GM19043 (cell line): ENCODE data around the gene FAM156B.
A peak's percentile ranks its signal among the peaks of the same experiment; 100 is the strongest.
"Not testable (repeated sequence)": the region's sequence is repeated elsewhere in the genome, so short reads cannot be mapped to it uniquely, and the experiment has no call there.

ENCODE experiments used
- ATAC-seq: cut with Tn5 transposase; IDR thresholded peaks from one replicate; pipeline ENCODE4 v1.9.1; 2021; ENCODE audit warnings: low read depth; ENCODE audit not compliant: unreplicated experiment

The FAM156B gene

DNA sequence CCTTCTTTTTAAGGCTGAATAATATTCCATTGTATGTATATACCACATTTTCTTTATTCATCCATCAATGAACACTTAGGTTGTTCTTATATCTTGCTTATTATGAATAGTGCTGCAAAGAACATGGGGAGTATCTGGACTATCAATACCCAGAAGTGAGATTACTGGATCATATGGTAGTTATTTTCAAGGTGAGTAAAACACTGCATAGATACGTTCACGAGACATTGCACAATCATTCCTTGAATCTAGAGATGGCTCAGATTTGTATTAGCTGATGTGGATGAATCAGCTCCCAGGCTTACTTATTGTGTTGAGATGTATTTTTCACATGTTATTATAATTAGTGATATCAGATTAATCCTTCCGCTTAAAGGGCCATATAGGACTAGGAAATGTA, 17.6 kb downstream of the FAM156B start:
- not testable (repeated sequence) for ATAC-seq

DNA sequence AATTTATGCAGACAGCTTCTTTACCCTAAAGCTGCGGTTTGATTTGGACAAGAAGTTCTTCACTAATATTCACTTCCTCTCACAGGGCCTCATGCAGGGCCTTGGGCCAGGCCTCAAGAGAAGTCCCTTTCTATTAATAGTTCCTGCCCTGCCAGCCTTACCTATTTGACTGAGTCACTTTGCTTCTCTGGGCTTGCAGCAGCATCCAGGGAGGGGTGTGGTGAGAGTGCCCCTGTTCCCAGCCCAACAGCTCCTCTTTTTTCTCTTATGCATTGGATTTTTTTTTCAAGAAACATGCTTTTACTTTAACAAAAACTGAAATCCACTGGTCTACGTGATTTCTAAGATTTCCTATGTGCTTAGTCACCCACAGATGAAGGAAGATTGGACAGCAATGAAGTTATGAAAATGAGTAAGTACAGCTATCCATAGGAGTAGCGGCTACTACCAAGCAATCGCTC, 26.7 kb downstream of the FAM156B start:
- peak; percentile 51 for ATAC-seq

DNA sequence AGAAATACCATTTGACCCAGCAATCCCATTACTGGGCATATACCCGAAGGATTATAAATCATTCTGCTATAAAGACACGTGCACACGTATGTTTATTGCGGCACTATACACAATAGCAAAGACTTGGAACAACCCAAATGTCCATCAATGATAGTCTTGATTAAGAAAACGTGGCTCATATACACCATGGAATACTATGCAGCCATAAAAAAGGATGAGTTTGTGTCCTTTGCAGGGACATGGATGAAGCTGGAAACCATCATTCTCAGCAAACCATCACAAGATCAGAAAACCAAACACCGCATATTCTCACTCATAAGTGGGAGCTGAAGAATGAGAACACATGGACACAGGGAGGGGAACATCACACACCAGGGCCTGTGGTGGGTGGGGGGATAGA, 33.1 kb downstream of the FAM156B start:
- not testable (repeated sequence) for ATAC-seq

DNA sequence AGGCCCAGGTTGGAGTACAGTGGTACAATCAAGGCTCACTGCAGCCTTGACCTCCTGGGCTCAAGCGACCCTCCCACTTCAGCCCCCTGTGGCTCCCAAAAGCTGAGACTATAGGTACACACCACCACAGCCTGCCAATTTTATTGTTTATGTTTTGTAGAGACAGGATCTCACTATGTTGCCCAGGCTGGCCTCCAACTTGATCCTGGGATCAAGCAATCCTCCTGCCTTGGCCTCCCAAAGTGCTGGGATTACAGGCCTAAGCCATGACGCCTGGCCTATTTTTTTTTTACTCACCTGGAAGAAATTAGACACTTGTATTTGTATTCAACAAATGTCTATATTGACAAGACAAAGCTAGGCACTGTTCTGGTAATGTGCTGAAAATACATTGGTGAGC, 36.1 kb downstream of the FAM156B start:
- ATAC-seq: no peak

DNA sequence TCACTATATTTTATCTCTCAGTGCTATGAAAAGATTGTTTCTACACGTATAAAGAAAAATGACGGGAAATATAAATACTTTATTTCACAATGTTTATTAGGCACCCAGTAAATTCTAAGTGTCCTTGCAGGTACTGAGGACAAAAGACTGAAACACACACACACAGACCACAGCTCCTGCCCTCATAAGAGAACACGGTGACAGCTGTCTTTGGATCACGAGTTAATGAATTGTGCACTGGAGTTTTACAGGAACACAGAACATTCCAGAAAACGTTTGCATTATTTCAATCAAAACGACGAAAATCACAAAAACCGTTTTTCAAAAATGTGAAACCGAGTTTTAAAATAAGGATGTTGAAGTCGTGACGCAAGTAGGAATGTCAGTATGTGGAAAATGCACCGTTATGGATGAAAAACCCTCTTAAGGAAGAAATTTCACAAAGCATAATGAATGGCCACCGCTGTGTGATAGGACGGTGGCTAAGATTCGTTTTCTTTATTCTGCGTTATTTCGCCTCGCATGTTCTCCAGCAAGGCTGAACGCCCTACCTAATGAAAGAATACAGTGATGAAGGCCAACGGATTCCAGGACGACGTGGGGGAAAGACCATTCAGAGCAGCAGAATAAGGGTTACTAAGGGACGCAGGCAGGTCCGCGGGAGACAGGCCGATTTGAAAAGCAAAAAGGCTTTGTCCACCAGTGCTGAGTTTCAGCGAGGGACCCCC, 37.0 kb downstream of the FAM156B start:
- no peak for ATAC-seq

DNA sequence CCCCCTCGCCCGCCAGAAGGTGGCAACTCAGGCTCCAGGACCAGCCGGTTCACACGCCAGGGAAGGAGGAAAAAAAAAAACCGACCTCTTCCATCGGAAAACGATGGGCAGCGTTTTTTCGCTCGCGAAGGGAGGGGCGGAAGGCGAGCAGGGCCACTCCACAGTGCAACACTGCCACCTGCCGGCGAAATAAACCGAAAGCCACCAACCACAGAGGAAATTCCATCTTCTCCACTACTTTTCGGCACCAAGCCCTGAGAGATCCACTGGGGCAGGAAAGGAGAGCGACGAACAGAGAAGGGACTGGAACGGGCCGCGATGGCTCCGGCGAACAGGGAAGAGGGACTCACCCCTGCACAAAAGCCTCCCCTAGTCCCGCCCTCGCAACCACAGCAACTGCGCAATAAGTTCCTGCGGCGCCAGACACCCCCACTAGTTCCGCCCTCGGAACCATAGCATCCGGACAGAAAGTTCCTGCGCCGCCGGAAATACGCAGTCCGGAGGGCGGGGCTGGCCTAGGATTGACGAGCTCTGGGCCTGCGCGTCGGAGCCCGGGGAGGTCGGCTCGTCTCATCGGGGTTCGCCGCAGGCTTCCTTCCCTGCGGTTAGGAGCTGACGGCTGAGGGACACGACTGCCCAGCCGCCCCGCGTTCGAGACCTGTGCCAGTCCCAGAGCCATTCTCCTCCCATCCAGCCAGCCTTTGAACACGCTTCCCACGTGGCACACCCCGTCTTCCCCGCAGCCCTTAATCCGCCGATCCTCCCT, 37.8 kb downstream of the FAM156B start:
- peak; percentile 88 for ATAC-seq

DNA sequence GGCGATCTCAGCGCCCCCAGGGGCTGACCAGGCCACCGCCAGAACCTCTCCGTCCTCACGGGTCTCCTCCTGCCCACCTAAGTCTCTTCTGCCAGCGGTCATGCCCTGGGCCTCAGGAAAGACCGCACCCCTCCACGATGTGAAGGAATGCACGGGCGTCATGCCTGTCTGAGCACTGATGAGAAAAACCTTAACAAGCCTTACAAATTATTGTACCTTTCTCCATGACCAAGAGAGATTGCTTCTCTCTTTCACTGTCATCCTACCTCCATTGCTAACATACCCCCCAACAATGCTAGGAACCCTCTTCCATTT, 38.3 kb downstream of the FAM156B start:
- ATAC-seq: not testable (repeated sequence)

DNA sequence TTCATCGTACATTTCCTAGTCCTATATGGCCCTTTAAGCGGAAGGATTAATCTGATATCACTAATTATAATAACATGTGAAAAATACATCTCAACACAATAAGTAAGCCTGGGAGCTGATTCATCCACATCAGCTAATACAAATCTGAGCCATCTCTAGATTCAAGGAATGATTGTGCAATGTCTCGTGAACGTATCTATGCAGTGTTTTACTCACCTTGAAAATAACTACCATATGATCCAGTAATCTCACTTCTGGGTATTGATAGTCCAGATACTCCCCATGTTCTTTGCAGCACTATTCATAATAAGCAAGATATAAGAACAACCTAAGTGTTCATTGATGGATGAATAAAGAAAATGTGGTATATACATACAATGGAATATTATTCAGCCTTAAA, 43.6 kb downstream of the FAM156B start:
- ATAC-seq: not testable (repeated sequence)

DNA sequence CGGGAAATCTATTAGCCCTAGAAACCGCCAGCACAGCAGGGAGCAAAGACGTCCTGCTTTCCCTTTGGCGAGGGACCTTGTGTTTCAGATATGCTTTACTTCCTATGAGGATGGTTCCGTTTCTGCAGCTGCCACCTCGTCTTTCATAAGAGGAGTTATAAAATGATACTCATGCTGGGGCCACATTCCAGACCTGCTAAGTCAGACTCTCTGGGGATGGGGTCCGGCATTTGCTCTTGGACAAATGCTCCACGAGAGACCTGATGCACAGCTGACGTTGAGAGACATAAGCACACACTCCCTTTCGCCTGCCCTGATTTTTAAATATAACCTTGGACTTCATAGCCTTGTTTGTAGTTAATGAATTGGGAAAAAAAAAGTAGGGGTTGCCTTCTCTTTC, 44.6 kb downstream of the FAM156B start:
- not testable (repeated sequence) for ATAC-seq

DNA sequence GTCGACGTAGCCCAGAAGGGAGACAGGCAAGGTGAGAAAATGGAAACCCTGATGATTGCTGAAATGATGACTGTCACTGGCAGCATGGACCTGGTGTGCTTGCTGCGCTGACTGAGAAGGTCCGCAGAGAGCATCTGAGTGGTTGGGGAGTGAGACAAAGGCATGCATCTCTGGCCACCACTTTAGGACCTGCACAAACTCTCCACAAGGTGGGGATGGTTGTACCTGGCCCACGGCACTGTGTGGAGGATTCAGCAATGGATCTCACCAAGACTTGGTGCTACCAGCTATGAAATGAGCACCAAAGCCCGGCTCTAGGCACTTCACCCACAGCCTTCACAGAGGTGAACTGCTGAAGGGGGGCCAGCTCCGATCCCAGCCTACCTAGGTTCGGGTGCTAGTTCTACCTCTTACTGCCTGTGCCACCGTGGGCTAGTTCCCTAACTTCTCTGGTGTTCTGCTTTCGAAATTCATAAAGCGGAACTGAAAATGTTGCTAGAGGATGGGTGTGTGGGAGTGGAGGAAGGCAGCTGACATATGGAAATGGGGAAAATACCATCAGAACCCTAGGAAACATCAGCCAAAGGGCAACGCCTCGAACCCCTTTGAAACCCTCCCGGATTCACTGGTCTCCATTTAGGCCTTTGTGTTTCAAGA, 48.8 kb downstream of the FAM156B start:
- ATAC-seq: not testable (repeated sequence)

DNA sequence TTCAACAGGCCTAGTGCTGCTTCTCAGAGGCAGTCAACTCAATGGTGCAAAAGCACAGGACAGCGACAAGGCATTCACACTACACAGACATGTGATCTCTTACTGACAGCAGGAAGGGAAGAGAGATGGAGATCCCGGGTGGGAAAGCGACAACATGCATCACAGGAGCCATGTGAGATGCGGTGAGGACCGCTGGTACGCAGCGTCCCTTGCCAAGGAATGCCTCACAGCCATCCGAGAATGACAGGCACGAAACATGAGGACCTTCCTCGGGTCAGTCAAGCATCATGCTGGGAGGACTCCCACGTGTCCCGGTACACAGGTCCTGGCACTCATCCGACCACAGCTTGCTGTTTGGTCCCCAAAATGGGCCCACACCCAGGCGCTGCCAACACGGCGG, 50.4 kb downstream of the FAM156B start:
- ATAC-seq: not testable (repeated sequence)

DNA sequence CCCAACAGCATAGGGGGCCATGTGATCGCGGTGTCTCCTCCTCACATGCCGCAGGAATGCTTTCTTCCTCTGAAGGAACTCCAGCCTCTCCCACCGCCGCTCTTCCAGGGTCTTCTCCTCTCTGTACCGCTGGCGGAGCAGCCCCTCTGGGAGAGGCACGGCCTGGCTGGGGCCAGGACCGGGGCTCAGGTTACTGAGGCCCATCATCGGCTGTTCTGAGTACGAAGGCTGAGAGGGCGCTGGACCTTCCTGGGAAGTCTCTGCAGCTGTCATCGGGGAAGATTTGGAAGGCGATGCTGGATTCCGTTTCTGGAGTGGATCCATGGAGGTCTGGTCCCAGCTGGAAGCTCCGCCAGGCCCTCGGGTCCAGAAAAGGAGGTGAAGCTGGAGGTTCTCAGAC, 51.1 kb downstream of the FAM156B start:
- ATAC-seq: not testable (repeated sequence)

DNA sequence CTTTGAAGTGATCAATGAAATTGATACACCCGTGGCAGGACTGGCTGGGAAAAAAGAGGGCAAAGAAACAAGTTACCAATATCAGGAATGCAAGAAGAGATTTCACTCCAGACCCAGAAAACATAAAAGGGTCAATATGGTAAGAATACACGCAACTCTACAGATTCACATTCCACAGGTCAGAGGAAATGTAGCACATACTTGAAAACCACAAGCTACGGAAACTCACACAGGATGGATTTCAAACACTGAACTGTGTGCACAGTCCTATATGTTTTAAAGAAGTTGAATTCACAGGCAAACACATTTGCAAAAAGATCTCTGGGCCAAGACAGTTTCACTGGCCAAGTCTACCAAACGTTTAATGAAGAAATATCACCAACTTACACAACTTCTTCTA, 52.2 kb downstream of the FAM156B start:
- ATAC-seq: not testable (repeated sequence)

DNA sequence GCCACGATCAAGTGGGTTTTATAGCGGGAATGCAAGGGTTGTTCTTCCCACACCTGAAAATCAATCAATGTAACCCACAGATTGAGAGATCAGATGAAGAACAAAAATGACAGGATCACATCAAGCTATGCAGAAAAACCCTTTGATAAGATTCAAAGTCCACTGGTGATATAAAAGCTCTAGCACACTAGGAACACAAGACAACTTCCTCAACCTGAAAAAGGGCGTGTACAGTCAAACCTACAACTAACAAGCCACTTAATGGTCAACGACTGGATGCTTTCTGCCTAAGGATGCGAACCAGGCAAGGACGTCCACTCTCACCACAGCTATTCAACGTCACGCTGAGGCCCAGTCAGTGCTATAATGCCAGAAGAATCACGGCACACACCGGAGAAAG, 52.8 kb downstream of the FAM156B start:
- not testable (repeated sequence) for ATAC-seq
